ENCODE measurements around the gene MRPL55. TPM values are rescaled to one million over a fixed set of nuclear protein-coding genes. Genes with fewer than 3 reads are reported as not detected.

The MRPL55 gene
- total and polyA plus RNA-seq, 2 experiments from 2014 or later = 92.4 to 172 TPM

DNA sequence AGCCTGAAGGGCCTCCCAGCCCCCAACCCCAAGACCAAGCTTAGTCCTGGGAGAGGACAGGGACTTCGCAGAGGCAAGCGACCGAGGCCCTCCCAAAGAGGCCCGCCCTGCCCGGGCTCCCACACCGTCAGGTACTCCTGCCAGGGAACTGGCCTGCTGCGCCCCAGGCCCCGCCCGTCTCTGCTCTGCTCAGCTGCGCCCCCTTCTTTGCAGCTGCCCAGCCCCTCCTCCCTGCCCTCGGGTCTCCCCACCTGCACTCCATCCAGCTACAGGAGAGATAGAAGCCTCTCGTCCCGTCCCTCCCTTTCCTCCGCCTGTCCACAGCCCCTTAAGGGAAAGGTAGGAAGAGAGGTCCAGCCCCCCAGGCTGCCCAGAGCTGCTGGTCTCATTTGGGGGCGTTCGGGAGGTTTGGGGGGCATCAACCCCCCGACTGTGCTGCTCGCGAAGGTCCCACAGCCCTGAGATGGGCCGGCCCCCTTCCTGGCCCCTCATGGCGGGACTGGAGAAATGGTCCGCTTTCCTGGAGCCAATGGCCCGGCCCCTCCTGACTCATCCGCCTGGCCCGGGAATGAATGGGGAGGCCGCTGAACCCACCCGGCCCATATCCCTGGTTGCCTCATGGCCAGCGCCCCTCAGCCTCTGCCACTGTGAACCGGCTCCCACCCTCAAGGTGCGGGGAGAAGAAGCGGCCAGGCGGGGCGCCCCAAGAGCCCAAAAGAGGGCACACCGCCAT lies 48.5 kb downstream of the MRPL55 start:
- H3K4me1 ChIP-seq (ENCODE audit: insufficient read depth) = peaks cover 5% of the 10 kb centered on the region; the same call in 1 of the 2 replicates
- peak; percentile 71 for ATAC-seq
- peaks cover 4% of the 10 kb centered on the region; the same call in 1 of the 3 replicates for H3K36me3 Mint-ChIP-seq (ENCODE audit: low read depth)
- H3F3A ChIP-seq (replicated peaks; ENCODE audit: low read depth) = no peaks in the 10 kb centered on the region
- peak; percentile 90 for DNase-seq (ENCODE audit: low spot score)
- H3K4me2 ChIP-seq = peak overlapping the region; percentile 98
- no peaks in the 10 kb centered on the region for H3K36me3 ChIP-seq (ENCODE audit: insufficient read depth)
- no peaks in the 10 kb centered on the region; the same call in 2 of the 3 replicates for H3K9me3 Mint-ChIP-seq
- H3K27me3 ChIP-seq (ENCODE audit: insufficient read depth) = peaks cover 92% of the 10 kb centered on the region
- H3K27ac Mint-ChIP-seq = no peak overlapping the region
- peaks cover 5% of the 10 kb centered on the region for H3K4me1 Mint-ChIP-seq
- H3K27me3 Mint-ChIP-seq (ENCODE audit: insufficient read depth, low read depth, poor library complexity) = peaks cover 79% of the 10 kb centered on the region
- TF ChIP-seq STAT1 (IDR thresholded peaks at IDR 0.05; ENCODE audit: unreplicated experiment) = no peak
- TF ChIP-seq, protein P1, sequence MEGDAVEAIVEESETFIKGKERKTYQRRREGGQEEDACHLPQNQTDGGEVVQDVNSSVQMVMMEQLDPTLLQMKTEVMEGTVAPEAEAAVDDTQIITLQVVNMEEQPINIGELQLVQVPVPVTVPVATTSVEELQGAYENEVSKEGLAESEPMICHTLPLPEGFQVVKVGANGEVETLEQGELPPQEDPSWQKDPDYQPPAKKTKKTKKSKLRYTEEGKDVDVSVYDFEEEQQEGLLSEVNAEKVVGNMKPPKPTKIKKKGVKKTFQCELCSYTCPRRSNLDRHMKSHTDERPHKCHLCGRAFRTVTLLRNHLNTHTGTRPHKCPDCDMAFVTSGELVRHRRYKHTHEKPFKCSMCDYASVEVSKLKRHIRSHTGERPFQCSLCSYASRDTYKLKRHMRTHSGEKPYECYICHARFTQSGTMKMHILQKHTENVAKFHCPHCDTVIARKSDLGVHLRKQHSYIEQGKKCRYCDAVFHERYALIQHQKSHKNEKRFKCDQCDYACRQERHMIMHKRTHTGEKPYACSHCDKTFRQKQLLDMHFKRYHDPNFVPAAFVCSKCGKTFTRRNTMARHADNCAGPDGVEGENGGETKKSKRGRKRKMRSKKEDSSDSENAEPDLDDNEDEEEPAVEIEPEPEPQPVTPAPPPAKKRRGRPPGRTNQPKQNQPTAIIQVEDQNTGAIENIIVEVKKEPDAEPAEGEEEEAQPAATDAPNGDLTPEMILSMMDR (conservative IDR thresholded peaks at IDR 0.05; ENCODE audit: low read depth in 2 of 2) = peak; percentile 20 to 66; a peak in 3 of 4 replicates
- H3K4me3 Mint-ChIP-seq = peak overlapping the region; percentile 70
- H3K9me2 ChIP-seq (ENCODE audit: insufficient read depth) = no peaks in the 10 kb centered on the region
- H2AFZ ChIP-seq = peak overlapping the region; percentile 98
- 0 out of 2 replicates have a peak overlapping the region, but pooled peaks have one; percentile 19 for H3K27ac ChIP-seq (ENCODE audit: low read depth)
- H3K4me3 ChIP-seq = peak overlapping the region; percentile 90
- no peaks in the 10 kb centered on the region for H4K20me1 ChIP-seq (replicated peaks; ENCODE audit: insufficient read depth)
- H3K79me2 ChIP-seq (replicated peaks; ENCODE audit: insufficient read depth) = no peaks in the 10 kb centered on the region

DNA sequence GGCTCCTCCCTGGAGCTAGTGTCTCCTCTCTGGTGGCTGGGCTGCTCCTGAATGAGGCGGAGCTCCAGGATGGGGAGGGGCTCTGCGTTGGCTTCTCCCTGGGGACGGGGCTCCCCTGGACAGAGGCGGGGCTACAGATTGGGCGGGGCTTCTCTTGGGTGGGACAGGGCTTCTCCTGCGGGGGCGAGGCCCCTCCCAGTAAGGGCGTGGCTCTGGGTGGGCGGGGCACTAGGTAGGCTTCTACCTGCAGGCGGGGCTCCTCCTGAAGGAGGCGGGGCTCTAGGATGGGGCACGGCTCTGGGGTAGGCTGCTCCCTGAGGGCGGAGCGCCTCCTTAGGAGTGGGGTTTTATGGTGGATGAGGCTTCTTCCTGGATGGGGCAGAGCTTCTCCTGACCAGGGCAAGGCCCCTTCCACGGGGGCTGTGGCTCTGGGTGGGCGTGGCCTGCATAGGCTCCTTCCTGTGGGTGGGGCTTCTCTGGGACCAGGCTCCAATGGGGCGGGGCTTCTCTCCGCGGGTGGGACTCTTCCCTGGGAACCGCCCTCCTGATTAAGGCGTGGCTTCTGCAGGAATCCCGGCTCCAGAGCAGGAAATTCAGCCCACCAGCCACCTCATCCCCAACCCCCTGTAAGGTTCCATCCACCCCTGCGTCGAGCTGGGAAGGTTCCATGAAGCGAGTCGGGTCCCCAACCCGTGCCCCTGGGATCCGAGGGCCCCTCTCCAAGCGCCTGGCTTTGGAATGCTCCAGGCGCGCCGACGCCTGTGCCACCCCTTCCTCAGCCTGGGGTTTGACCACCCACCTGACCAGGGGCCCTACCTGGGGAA lies 49.3 kb downstream of the MRPL55 start:
- peak overlapping the region; percentile 98 for H3K4me2 ChIP-seq
- H3K36me3 Mint-ChIP-seq (ENCODE audit: low read depth) = peaks cover 4% of the 10 kb centered on the region; the same call in 1 of the 3 replicates

More for the DNA sequence above, 49.3 kb downstream of the MRPL55 start:
- TF ChIP-seq POLR2AphosphoS5 (IDR thresholded peaks at IDR 0.05; ENCODE audit: low read depth) = peak; percentile 61
- TF ChIP-seq, protein P2, sequence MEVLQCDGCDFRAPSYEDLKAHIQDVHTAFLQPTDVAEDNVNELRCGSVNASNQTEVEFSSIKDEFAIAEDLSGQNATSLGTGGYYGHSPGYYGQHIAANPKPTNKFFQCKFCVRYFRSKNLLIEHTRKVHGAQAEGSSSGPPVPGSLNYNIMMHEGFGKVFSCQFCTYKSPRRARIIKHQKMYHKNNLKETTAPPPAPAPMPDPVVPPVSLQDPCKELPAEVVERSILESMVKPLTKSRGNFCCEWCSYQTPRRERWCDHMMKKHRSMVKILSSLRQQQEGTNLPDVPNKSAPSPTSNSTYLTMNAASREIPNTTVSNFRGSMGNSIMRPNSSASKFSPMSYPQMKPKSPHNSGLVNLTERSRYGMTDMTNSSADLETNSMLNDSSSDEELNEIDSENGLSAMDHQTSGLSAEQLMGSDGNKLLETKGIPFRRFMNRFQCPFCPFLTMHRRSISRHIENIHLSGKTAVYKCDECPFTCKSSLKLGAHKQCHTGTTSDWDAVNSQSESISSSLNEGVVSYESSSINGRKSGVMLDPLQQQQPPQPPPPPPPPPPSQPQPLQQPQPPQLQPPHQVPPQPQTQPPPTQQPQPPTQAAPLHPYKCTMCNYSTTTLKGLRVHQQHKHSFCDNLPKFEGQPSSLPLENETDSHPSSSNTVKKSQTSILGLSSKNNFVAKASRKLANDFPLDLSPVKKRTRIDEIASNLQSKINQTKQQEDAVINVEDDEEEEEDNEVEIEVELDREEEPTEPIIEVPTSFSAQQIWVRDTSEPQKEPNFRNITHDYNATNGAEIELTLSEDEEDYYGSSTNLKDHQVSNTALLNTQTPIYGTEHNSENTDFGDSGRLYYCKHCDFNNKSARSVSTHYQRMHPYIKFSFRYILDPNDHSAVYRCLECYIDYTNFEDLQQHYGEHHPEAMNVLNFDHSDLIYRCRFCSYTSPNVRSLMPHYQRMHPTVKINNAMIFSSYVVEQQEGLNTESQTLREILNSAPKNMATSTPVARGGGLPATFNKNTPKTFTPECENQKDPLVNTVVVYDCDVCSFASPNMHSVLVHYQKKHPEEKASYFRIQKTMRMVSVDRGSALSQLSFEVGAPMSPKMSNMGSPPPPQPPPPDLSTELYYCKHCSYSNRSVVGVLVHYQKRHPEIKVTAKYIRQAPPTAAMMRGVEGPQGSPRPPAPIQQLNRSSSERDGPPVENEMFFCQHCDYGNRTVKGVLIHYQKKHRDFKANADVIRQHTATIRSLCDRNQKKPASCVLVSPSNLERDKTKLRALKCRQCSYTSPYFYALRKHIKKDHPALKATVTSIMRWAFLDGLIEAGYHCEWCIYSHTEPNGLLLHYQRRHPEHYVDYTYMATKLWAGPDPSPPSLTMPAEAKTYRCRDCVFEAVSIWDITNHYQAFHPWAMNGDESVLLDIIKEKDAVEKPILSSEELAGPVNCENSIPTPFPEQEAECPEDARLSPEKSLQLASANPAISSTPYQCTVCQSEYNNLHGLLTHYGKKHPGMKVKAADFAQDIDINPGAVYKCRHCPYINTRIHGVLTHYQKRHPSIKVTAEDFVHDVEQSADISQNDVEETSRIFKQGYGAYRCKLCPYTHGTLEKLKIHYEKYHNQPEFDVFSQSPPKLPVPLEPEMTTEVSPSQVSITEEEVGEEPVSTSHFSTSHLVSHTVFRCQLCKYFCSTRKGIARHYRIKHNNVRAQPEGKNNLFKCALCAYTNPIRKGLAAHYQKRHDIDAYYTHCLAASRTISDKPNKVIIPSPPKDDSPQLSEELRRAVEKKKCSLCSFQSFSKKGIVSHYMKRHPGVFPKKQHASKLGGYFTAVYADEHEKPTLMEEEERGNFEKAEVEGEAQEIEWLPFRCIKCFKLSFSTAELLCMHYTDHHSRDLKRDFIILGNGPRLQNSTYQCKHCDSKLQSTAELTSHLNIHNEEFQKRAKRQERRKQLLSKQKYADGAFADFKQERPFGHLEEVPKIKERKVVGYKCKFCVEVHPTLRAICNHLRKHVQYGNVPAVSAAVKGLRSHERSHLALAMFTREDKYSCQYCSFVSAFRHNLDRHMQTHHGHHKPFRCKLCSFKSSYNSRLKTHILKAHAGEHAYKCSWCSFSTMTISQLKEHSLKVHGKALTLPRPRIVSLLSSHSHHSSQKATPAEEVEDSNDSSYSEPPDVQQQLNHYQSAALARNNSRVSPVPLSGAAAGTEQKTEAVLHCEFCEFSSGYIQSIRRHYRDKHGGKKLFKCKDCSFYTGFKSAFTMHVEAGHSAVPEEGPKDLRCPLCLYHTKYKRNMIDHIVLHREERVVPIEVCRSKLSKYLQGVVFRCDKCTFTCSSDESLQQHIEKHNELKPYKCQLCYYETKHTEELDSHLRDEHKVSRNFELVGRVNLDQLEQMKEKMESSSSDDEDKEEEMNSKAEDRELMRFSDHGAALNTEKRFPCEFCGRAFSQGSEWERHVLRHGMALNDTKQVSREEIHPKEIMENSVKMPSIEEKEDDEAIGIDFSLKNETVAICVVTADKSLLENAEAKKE (CRISPR knock-in tag; IDR thresholded peaks at IDR 0.05) = no peak
- H2AFZ ChIP-seq = peak overlapping the region; percentile 98
- Mint-ChIP-seq H3K4me1 (peaks cover 5% of the 10 kb centered on the region), H3K9me3 (no peaks in the 10 kb centered on the region; the same call in 2 of the 3 replicates), H3K4me3 (peak overlapping the region; percentile 70), H3K27ac (peak overlapping the region; percentile 67; the same call in 1 of the 2 replicates), H3K27me3 (ENCODE audit: insufficient read depth, low read depth, poor library complexity) (peaks cover 75% of the 10 kb centered on the region)
- no peaks in the 10 kb centered on the region for H4K20me1 ChIP-seq (replicated peaks; ENCODE audit: insufficient read depth)
- H3K4me1 ChIP-seq (ENCODE audit: insufficient read depth) = peaks cover 5% of the 10 kb centered on the region; the same call in 1 of the 2 replicates
- no peaks in the 10 kb centered on the region for H3K36me3 ChIP-seq (ENCODE audit: insufficient read depth)
- H3F3A ChIP-seq (replicated peaks; ENCODE audit: low read depth) = no peaks in the 10 kb centered on the region
- no peaks in the 10 kb centered on the region for H3K79me2 ChIP-seq (replicated peaks; ENCODE audit: insufficient read depth)
- H3K27ac ChIP-seq (ENCODE audit: low read depth) = 0 out of 2 replicates have a peak overlapping the region, but pooled peaks have one; percentile 19
- H3K9me2 ChIP-seq (ENCODE audit: insufficient read depth) = no peaks in the 10 kb centered on the region
- DNase-seq (ENCODE audit: low spot score) = peak; percentile 98
- ATAC-seq = peak; percentile 81
- peaks cover 91% of the 10 kb centered on the region for H3K27me3 ChIP-seq (ENCODE audit: insufficient read depth)
- H3K4me3 ChIP-seq = peak overlapping the region; percentile 90

Data from GM23338 (cell line).